GM20431 (cell line): Measurements from ENCODE around the gene HPN.
"Not testable (repeated sequence)": the region's sequence is repeated elsewhere in the genome, so short reads cannot be mapped to it uniquely, and the experiment has no call there.

Experiments used
- in situ Hi-C: fragments of 300-500 bp; cut with MseI, MboI; formaldehyde crosslinking; loops from one replicate; pipeline ENCODE4 v1.15.0; 2020; ENCODE audit warnings: low sequenced_read_pairs; ENCODE audit not compliant: unreplicated experiment

Gene HPN

DNA sequence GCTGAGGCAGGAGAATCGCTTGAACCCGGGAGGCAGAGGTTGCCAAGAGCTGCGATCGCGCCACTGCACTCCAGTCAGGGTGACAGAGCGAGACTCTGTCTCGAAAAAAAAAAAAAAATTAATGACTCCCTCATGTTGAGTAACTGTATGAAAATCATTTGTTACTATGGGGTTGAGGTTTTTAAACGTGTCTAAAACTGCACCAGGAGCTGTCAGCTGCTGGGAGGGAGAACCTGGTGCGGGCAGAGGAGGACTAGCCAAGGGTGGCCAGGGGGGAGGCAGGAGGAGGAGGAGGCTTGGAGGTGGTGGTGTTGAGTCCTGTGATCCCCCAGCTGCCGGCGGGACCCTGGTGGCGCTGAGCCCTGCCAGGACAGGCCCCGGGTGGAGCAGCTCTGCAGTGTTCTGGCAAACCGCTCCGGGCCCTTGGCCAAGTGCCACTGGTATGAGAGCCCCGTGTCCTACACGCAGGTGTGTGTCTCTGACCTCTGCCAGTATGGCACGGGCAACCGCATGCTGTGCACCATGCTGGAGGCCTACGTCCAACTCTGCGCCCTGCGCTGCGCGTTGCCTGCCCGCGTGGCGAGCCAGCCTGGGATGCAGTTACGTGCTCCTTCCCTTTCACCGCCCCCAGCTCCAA is 57.0 kb downstream of the HPN start:
- in situ Hi-C loops, result no loop called here

- in situ Hi-C loops, result no loop called here
These were observed 57.8 kb downstream of the HPN start for GRCh38 chr19:35099155-35099896.

DNA sequence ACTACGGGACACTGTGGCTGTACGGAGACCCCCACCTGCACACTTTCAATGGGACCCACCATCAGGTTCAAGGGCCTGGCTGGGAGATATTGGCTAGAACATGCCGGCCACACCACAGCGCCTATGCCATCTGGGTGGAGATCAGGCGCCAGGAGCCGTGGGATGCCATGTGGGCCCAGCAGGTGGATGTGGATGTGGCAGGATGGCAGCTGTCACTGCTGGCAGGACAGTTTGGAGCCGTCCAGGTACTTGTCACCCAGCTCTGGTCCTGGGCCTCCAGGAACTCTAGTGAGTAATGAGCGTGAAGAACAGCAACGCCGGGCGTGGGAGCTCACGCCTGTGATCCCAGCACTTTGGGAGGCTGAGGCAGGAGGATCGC is 58.4 kb downstream of the HPN start:
- in situ Hi-C loops, result no loop called here

GRCh38 chr19:35100588-35101533 is 59.3 kb downstream of the HPN start:
- in situ Hi-C loops, result no loop called here

- in situ Hi-C loops, result not testable (repeated sequence)
These were observed 60.4 kb downstream of the HPN start for GRCh38 chr19:35101949-35102348.

DNA sequence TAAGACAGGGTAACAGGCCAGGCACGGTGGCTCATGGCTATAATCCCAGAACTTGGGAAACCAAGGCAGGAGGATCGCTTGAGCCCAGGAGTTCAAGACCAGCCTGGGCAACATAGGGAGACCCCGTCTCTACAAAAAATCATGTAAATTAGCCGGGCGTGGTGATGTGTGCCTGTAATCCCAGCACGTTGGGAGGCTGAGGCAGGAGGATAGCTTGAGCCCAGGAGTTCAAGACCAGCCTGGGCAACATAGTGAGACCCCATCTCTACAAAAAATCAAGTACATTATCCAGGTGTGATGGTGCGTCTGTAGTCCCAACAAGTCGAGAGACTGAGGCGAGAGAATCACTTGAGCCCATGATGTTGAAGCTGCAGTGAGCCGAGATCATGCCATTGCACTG is 62.1 kb downstream of the HPN start:
- in situ Hi-C loops, result not testable (repeated sequence)

GRCh38 chr19:35104361-35104760 is 62.8 kb downstream of the HPN start:
- in situ Hi-C loops, result no loop called here

- in situ Hi-C loops, result no loop called here
These were observed 63.5 kb downstream of the HPN start for GRCh38 chr19:35105047-35105410.

- in situ Hi-C loops, result no loop called here
These were observed 64.1 kb downstream of the HPN start for GRCh38 chr19:35105411-35106290.

DNA sequence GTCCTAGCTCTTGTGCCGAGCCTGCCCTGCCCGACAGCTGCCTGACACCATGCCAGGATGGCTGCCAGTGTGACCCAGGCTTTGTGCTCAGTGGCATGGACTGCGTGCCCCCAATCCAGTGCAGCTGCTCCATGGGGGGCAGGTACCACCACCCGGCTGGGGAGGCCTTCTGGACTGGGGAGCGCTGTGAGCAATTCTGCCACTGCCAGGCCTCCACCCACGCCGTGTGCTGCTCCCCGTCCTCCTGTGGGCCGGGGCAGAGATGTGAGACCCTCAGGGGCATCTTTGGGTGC is 64.7 kb downstream of the HPN start:
- in situ Hi-C loops, result no loop called here

DNA sequence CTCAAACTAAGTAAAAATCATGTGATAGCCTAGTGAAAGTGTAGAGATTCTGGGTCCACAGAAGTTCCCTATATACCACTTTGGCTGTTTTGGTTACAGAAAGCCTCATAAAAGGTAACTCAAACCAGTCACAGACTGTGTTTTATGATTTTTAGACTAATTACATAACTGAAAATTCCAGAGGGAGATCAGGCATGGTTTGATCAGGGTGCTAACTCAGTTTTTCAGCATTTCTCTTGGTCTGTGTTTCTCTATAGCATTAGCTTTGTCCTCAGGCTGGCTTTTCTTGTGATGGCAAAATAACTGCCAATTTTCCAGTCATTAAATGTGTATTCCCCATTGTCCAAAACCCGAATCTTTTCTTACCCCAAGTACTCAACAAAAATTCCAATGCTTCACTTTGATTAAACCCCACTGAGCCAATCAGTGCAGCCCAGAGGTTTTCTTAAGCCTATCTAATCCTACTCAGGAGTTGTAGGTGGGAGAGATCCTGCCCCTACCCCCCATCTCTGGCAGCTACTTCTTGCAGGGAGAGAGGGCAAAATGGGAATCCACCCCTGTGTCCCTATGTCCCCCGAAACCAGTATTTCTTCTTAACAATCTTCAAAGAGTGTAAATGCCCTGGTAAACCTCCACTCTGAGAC is 65.5 kb downstream of the HPN start:
- in situ Hi-C loops, result no loop called here

- in situ Hi-C loops, result no loop called here
These were observed 66.0 kb downstream of the HPN start for GRCh38 chr19:35107545-35107944.

DNA sequence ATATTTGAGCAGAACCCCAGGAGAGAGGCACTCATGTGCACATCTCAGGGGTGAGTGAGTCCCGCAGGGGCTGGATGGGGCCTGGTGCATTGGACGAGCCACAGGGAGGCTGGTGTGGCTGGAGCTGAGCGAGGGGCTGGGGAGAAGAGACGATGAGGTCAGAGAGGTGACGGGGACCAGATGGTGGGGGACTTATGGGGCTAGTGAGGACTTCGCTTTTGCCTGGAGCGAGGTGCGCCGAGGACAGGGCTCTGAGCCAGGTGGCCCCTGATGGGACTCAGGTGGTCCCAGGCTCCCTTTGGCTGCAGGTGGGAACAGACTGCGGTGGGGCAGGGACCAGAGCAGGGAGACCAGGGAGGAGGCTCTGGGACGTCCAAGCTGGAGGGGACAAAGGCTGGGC is 67.2 kb downstream of the HPN start:
- in situ Hi-C loops, result no loop called here

- in situ Hi-C loops, result no loop called here
These were observed 68.0 kb downstream of the HPN start for GRCh38 chr19:35109395-35110112.

- in situ Hi-C loops, result no loop called here
These were observed 69.5 kb downstream of the HPN start for GRCh38 chr19:35110974-35111373.

DNA sequence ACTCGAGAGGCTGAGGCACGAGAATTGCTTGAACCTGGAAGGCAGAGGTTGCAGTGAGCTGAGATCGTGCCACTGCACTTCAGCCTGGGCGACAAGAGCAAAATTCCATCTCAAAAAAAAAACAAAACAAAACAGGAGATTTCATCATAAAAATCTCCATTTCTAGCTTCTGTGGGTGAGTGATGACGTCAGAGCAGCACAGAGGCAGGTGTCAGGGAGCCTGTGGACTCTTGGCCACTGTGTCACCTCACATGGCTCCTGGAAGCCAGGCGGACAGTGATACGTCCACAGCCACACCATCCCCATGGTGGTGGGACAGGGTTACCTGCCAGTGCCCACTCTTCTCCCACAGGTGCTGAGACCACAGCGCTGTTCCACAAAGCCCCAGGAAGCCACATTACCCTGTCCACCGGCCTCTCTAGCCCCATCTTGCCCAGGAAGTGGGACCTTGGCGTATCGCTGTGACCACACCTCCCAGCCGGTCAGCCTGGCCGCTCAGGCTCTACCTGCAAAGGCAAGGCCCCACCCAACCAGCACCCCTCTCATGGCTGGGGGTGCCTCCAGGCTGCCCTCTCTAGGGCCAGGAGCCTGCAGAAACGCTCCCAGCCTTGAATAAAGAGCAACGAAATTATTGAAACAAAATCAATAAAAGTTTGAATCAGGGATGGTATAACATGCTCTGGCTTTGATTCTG is 71.6 kb downstream of the HPN start:
- in situ Hi-C loops, result no loop called here

DNA sequence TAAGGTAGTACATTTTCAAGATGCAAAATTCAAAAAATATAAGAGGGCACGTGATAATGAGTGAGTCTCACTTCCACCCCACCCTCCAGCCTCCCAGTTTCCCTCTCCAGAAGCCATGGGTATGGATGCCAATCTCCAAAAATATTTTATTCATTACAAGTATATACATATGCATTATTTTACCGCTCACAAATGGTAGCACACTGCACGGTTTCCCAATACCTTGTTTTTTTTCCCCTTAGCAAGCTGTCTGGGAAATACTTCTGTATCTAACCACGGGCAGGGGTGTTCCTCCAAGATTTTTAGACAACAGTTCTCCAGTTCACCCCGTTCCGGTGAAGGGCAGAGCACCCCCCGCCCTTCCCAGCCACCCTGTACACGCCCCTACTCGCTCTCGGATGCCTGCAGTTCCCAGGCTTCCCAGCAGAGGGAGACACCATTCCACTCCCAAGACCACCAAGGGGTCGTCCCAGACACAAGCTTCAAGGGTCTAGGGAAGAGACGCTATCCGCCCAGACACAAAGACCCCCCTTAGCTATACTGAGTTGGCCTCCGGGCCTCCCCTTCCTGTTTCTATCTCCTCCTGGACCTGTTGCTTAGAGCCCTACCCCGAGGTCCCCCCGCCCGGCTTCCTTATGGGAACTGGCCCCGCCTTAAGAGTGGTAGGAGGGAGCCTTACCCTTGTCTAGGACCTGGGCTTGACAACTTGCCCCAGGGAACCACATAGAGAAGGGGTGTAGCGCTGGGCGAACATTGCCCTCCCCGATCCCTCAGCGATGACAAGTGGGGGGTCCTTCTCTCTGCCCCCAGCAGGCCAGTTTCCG is 73.0 kb downstream of the HPN start:
- in situ Hi-C loops, result no loop called here
